H1 (cell line): Measurements from ENCODE around the gene MAGI2. TPM values are rescaled to one million over a fixed set of nuclear protein-coding genes. Genes with fewer than 3 reads are reported as not detected.

Experiments used
- CTCF ChIA-PET: fragments of 300-600 bp; sonication (Branson Sonifier 250); formaldehyde crosslinking; loops from one replicate; lab custom pipeline; 2021; ENCODE audit not compliant: partially characterized antibody; lab: Charles Lee
- POLR2A ChIA-PET: fragments of 300-600 bp; sonication (Branson Sonifier 250); formaldehyde crosslinking; loops from one replicate; lab custom pipeline; 2021; ENCODE audit warnings: inconsistent platforms; ENCODE audit not compliant: partially characterized antibody; lab: Charles Lee
- DNase-seq, 2 experiments: peaks; one replicate each; pipeline versions ENCODE4 v3.0.0 to v3.0.0-alpha.2; 2010 to 2022; ENCODE audit warnings: low spot score in 2 of 2, low read depth in 1 of 2, mixed read lengths in 1 of 2
- FAIRE-seq: peaks from 2 replicates; lab custom pipeline; 2011; peaks lifted over from hg19 to GRCh38; lab: Jason Lieb, UNC
- H2AFZ ChIP-seq: 2 replicates; pipeline ENCODE4 v1.8.1; 2012; ENCODE audit warnings: low read length, inconsistent platforms
- H2AK5ac ChIP-seq: 2 replicates; pipeline ENCODE4 v1.6.1; 2013; ENCODE audit warnings: low read depth, low read length
- H2BK120ac ChIP-seq: replicated peaks from 2 replicates; pipeline ENCODE3; 2013; ENCODE audit warnings: low read depth, low read length, inconsistent platforms
- H2BK12ac ChIP-seq: 2 replicates; pipeline ENCODE4 v1.6.1; 2013; ENCODE audit warnings: low read depth, low read length
- H2BK15ac ChIP-seq: 2 replicates; pipeline ENCODE4 v1.6.1; 2013; ENCODE audit warnings: low read length
- H2BK20ac ChIP-seq: 2 replicates; pipeline ENCODE4 v1.6.1; 2013; ENCODE audit warnings: low read length
- H2BK5ac ChIP-seq: 2 replicates; pipeline ENCODE4 v1.6.1; 2013; ENCODE audit warnings: low read depth, low read length
- H3K14ac ChIP-seq: 2 replicates; pipeline ENCODE4 v1.6.1; 2013; ENCODE audit warnings: inconsistent platforms; ENCODE audit not compliant: insufficient read length
- H3K18ac ChIP-seq: 2 replicates; pipeline ENCODE4 v1.6.1; 2013; ENCODE audit warnings: low read length; ENCODE audit errors: extremely low read depth
- H3K23ac ChIP-seq: 2 replicates; pipeline ENCODE4 v1.6.1; 2013; ENCODE audit warnings: inconsistent platforms; ENCODE audit not compliant: insufficient read length
- H3K23me2 ChIP-seq: 2 replicates; pipeline ENCODE4 v1.6.1; 2013; ENCODE audit warnings: low read depth, low read length
- H3K27ac ChIP-seq: 2 replicates; pipeline ENCODE4 v1.6.1; 2011; ENCODE audit warnings: low read depth, low read length, inconsistent platforms
- H3K27me3 ChIP-seq, 4 experiments: replicated peaks in 1 of 4; 1 replicate in 1 of 4; 2 replicates in 3 of 4; pipeline versions ENCODE4 v1.6.1 to v1.8.1; 2011 to 2013; ENCODE audit warnings: low read length in 3 of 4, mild to moderate bottlenecking in 3 of 4, inconsistent platforms in 2 of 4, mixed read lengths in 2 of 4, moderate library complexity in 1 of 4; ENCODE audit not compliant: control insufficient read depth in 3 of 4, insufficient read depth in 3 of 4; ENCODE audit errors: extremely low read depth in 1 of 4
- H3K36me3 ChIP-seq, 4 experiments: 2 replicates each; pipeline versions ENCODE4 v1.6.1 to v1.8.1; 2011 to 2013; ENCODE audit warnings: mild to moderate bottlenecking in 4 of 4, low read length in 3 of 4, moderate library complexity in 2 of 4, control low read depth in 1 of 4, inconsistent platforms in 1 of 4; ENCODE audit not compliant: insufficient read depth in 4 of 4, control insufficient read depth in 2 of 4
- H3K4ac ChIP-seq: replicated peaks from 2 replicates; pipeline ENCODE3; 2013; ENCODE audit warnings: low read length, low read depth, mixed read lengths, inconsistent platforms; ENCODE audit not compliant: insufficient read length
- H3K4me1 ChIP-seq, 4 experiments: replicated peaks in 1 of 4; 1 replicate in 1 of 4; 2 replicates in 3 of 4; pipeline versions ENCODE4 v1.6.1 to v1.8.1; 2011 to 2013; ENCODE audit warnings: low read length in 3 of 4, inconsistent platforms in 2 of 4, mixed read lengths in 1 of 4; ENCODE audit not compliant: insufficient read depth in 4 of 4, control insufficient read depth in 3 of 4
- H3K4me2 ChIP-seq, 2 experiments: 2 replicates each; pipeline versions ENCODE4 v1.6.1 to v1.8.1; 2011 to 2013; ENCODE audit warnings: low read depth in 2 of 2, low read length in 2 of 2, control low read depth in 1 of 2, inconsistent platforms in 1 of 2, mild to moderate bottlenecking in 1 of 2; ENCODE audit not compliant: insufficient read depth in 1 of 2
- H3K4me3 ChIP-seq, 4 experiments: fragments of 200-600, 300-600 bp in 1 of 4; sonication (generic), shearing (Covaris generic), sonication (Bioruptor Twin) in 1 of 4; 2 replicates each; pipeline versions ENCODE4 v1.5.1 to v1.8.1; 2011 to 2016; ENCODE audit warnings: low read length in 4 of 4, low read depth in 3 of 4, control low read depth in 2 of 4, inconsistent platforms in 2 of 4, mild to moderate bottlenecking in 2 of 4, mixed read lengths in 1 of 4, moderate library complexity in 1 of 4; ENCODE audit not compliant: insufficient read depth in 2 of 4; ENCODE audit errors: extremely low read depth in 1 of 4
- H3K56ac ChIP-seq: replicated peaks from 2 replicates; pipeline ENCODE3; 2013; ENCODE audit warnings: low read depth, mild to moderate bottlenecking, mixed read lengths, low read length, inconsistent platforms; ENCODE audit not compliant: insufficient read length
- H3K79me1 ChIP-seq: 2 replicates; pipeline ENCODE4 v1.6.1; 2013; ENCODE audit warnings: low read depth, low read length, control low read depth
- H3K79me2 ChIP-seq, 2 experiments: 2 replicates each; pipeline versions ENCODE4 v1.6.1 to v1.8.1; 2012 to 2013; ENCODE audit warnings: low read length in 2 of 2, mild to moderate bottlenecking in 2 of 2, inconsistent platforms in 1 of 2; ENCODE audit not compliant: insufficient read depth in 2 of 2, control insufficient read depth in 1 of 2
- H3K9ac ChIP-seq, 4 experiments: replicated peaks in 1 of 4; 1 replicate in 1 of 4; 2 replicates in 3 of 4; pipeline versions ENCODE4 v1.6.1 to v1.8.1; 2011 to 2013; ENCODE audit warnings: low read depth in 3 of 4, low read length in 3 of 4, control low read depth in 2 of 4, mild to moderate bottlenecking in 2 of 4, moderate library complexity in 2 of 4, inconsistent platforms in 1 of 4; ENCODE audit errors: extremely low read depth in 1 of 4
- H3K9me3 ChIP-seq, 2 experiments: 2 replicates each; pipeline versions ENCODE4 v1.6.1 to v1.8.1; 2012 to 2013; ENCODE audit warnings: mild to moderate bottlenecking in 2 of 2, moderate library complexity in 2 of 2, control low read depth in 1 of 2, inconsistent platforms in 1 of 2, low read depth in 1 of 2, low read length in 1 of 2, mixed read lengths in 1 of 2; ENCODE audit not compliant: insufficient read depth in 2 of 2
- H4K20me1 ChIP-seq, 2 experiments: replicated peaks in 1 of 2; 2 replicates each; pipeline versions ENCODE3 to v1.8.1; 2011 to 2013; ENCODE audit warnings: inconsistent platforms in 2 of 2, low read length in 2 of 2, mild to moderate bottlenecking in 1 of 2; ENCODE audit not compliant: insufficient read depth in 2 of 2, control insufficient read depth in 1 of 2
- H4K5ac ChIP-seq: 2 replicates; pipeline ENCODE4 v1.6.1; 2013; ENCODE audit warnings: low read length, low read depth, mixed read lengths, inconsistent platforms; ENCODE audit not compliant: insufficient read length
- H4K8ac ChIP-seq: 2 replicates; pipeline ENCODE4 v1.8.0; 2013; ENCODE audit warnings: mild to moderate bottlenecking, moderate library complexity, low read length, inconsistent platforms; ENCODE audit not compliant: insufficient read depth; ENCODE audit errors: extremely low read depth
- H4K91ac ChIP-seq: replicated peaks from 2 replicates; pipeline ENCODE3; 2013; ENCODE audit warnings: low read length, mixed read lengths, inconsistent platforms; ENCODE audit not compliant: insufficient read length
- JUND ChIP-seq: IDR thresholded peaks from 2 replicates; pipeline ENCODE4 v1.6.1; 2011; ENCODE audit warnings: mild to moderate bottlenecking, improper control_type of control experiment, low read length
- WGBS, 2 experiments: shearing (Covaris generic) in 1 of 2; methylation state at CpG; one replicate each; pipeline versions ENCODE4 v1.1.6 to v1.1.7; 2013 to 2015; ENCODE audit warnings: low lambda C conversion rate in 2 of 2, mixed read lengths in 2 of 2, inconsistent platforms in 1 of 2, low coverage in 1 of 2, missing lambda C conversion rate in 1 of 2; ENCODE audit not compliant: insufficient replicate concordance in 2 of 2, insufficient coverage in 1 of 2, insufficient read length in 1 of 2; ENCODE audit errors: extremely low coverage in 1 of 2, missing lambda C conversion rate in 1 of 2; 5-methylcytosine and 5-hydroxymethylcytosine counted together
- polyA plus RNA-seq, 7 experiments: library from polyadenylated mRNA; depleted of rRNA in 3 of 7; stranded (reverse) in 5 of 7; unstranded in 2 of 7; fragments of >200 nt in 5 of 7; fragments of 200-250 nt in 2 of 7; gene quantifications; 1 replicate in 5 of 7; 2 replicates in 1 of 7; 4 replicates in 1 of 7; pipeline versions ENCODE4 v1.2.1 to v1.2.3, GENCODE V29; 2011 to 2013; ENCODE audit warnings: missing spikeins in 2 of 7, mixed read lengths in 2 of 7
- total RNA-seq: library from RNA; stranded (reverse); fragmentation: NEBNext Ultra II Directional; extraction: Animal tissue kit (Norgen Biotek cat#: 25700); gene quantifications from 2 replicates; pipeline ENCODE4 v1.2.1, GENCODE V29; 2021

The MAGI2 gene
- total and polyA plus RNA-seq, 2 of the 8 experiments (the other 6 are each of a cell fraction or from before 2014, with no cell fraction given): 6.0 to 27.3 TPM

DNA sequence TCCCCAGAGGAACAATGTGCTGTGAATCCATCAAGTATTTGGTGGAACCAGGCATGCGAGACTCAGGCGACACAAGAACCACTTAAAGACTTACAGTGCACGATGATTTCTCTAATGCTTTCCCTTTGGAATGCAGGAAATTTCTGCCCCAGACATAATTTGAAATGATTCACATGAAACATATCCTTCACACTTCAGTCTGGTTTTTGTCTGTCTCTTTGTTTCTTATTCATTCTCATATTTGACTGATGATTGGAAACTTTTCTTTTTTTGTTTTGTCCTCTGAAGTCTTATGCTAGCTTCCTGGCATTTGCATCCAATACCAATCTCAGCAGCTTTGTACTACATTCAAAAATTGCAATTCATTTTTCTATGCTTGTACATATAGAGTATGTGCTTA is 1152.1 kb downstream of the MAGI2 start:
- no peaks in the 10 kb centered on the region for H3K23me2 ChIP-seq
- H2BK120ac ChIP-seq: no peak overlapping the region
- no peaks in the 10 kb centered on the region for H4K20me1 ChIP-seq
- H4K5ac ChIP-seq: no peak overlapping the region
- no peak overlapping the region for H3K4ac ChIP-seq
- TF ChIP-seq JUND: no peak
- no peak overlapping the region for H3K23ac ChIP-seq
- no peak overlapping the region for H2AK5ac ChIP-seq
- no peak overlapping the region for H2AFZ ChIP-seq
- no peaks in the 10 kb centered on the region for H3K36me3 ChIP-seq
- DNase-seq: no peak
- H3K9ac ChIP-seq: no peak overlapping the region
- H3K9me3 ChIP-seq: no peaks in the 10 kb centered on the region
- no peak overlapping the region for H4K8ac ChIP-seq
- no peak overlapping the region for H3K14ac ChIP-seq
- WGBS, 2 experiments: 91% methylated on average over 3 of the region's 3 CpGs; no CpG with 5 or more reads in 1 of the 2 experiments
- no peak overlapping the region for H3K4me2 ChIP-seq
- no peak for FAIRE-seq
- no peaks in the 10 kb centered on the region for H3K79me1 ChIP-seq
- H3K56ac ChIP-seq: no peak overlapping the region
- H2BK12ac ChIP-seq: no peak overlapping the region
- no peak overlapping the region for H3K4me3 ChIP-seq
- no peak overlapping the region for H2BK15ac ChIP-seq
- H2BK5ac ChIP-seq: no peak overlapping the region
- ChIA-PET POLR2A (no interaction called here), CTCF (interaction anchor here (1.2 kb wide), 1 partner anchor 173 kb away, joined by 3 read pairs; no protein-coding TSS in a partner anchor)
- no peaks in the 10 kb centered on the region for H3K79me2 ChIP-seq
- no peak overlapping the region for H3K27ac ChIP-seq
- peaks cover 0 to 4% (median 0%) of the 10 kb centered on the region in 4 experiments; a peak in 1 of 7 replicates for H3K4me1 ChIP-seq
- no peak overlapping the region for H3K18ac ChIP-seq
- no peaks in the 10 kb centered on the region for H3K27me3 ChIP-seq
- H4K91ac ChIP-seq: no peak overlapping the region
- H2BK20ac ChIP-seq: no peak overlapping the region
